HL-60/S4 treated with phorbol 12-myristate 13-acetate at 8.2 ng/mL for 4 days and 3 days (cell line): Measurements from ENCODE around the gene RASA3.
"Not testable (repeated sequence)": the region's sequence is repeated elsewhere in the genome, so short reads cannot be mapped to it uniquely, and the experiment has no call there.

ENCODE experiments used
- in situ Hi-C: fragments of 300-500 bp; cut with MboI; formaldehyde crosslinking; loops from 2 replicates; pipeline ENCODE4 v1.15.0; 2022; ENCODE audit warnings: low sequenced_read_pairs

Gene RASA3

GRCh38 chr13:114132419-114133121 lies at the start of gene RASA3:
RASA3 (minus strand) TSS chr13:114132623; CDS start chr13:114132489, 134 bp downstream.
- in situ Hi-C loops = no loop called here

DNA sequence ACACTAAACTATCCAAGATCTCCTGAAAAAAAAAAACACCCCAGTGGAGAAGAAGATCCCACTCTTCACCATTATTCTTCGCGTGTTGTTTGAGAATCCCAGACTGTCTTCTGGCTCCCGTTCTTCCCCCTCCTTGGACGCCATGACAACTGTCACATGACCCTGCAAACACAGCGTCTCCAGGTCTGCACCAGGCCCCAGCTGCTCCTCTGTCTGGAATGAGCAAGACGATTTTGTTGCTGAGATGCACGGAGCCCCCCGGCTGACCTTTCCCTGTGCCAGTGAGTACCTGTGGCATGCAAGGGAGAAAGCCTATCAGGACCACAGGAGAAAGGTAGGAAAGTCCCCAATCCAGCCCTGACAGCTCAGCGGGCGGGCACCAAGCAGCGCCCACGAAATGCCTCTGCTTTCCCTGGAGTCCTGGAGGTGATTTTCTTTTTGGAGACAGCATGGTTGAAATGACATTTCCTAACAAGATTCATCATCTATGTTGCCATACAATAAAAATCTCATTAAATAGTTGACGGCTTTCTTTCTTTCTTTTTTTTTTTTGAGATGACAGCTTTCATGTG lies 46.8 kb upstream of the RASA3 start, which contains the start of gene CFAP97D2:
CFAP97D2 (plus strand) TSS at position 171 of the 572 bp plus-strand sequence; CDS start at position 245, 74 bp downstream.
- in situ Hi-C loops = no loop called here

DNA sequence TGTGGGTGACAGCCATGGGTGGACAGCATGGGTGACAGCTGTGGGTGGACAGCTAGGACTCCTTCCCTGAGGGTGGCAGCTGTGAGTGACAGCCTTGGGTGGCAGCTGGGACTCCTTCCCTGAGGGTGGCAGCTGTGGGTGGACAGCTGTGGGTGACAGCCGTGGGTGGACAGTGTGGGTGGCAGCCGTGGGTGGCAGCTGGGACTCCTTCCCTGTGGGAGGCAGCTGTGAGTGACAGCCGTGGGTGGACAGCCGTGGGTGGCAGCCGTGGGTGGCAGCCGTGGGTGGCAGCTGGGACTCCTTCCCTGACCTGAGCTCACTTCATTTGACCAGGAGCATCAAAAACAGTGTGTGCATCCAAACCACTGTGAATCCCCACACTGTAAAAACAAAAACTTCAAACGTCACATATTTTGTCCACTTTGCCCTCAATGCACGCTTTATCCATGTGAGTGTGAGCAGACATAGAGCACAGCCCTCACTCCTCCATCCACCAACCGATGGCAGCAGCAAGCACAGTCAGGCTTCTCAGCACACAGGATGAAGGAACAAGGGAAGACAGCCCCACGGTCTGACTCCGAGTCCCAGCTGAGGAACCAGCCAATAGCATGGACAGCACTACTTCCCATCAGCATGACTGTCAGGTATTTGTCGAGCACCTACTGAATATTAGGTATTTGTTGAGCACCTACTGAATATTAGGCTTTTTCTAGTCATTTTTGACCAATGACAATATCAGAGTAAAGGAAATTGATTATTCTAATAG lies 45.0 kb upstream of the RASA3 start:
- in situ Hi-C loops = no loop called here

DNA sequence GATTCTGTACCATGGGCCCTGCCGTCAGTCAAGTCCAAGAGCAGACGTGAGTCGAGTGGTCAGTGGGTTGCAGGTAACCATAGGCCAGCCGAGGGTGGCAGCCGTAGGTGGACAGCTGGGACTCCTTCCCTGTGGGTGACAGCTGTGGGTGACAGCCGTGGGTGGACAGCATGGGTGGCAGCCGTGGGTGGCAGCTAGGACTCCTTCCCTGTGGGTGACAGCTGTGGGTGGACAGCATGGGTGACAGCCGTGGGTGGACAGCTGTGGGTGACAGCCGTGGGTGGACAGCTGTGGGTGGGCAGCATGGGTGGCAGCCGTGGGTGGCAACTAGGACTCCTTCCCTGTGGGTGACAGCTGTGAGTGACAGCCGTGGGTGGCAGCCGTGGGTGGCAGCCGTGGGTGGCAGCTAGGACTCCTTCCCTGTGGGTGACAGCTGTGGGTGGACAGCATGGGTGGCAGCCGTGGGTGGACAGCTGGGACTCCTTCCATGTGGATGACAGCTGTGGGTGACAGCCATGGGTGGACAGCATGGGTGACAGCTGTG lies 44.0 kb upstream of the RASA3 start:
- in situ Hi-C loops = not testable (repeated sequence)

- in situ Hi-C loops = no loop called here
Observed at GRCh38 chr13:114174529-114174961, 42.1 kb upstream of the RASA3 start.

DNA sequence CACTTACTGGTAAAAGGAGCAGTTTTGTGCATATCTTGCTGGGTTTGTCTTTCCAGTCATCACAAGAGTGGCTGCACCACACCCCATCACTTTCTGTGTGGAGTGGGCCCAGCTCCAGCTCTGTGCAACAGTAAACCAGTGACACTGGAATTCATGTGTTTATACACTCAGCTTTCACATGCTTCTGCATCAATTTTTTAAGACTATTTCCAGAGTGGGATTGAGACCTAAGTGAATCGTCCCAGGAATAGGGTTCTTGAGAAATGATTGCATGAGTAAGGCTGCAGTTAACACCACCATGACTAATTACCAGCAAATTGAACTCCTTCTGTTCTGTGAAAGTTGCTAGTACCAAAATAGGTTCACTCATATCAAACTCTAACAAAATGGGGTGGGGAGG lies 41.3 kb upstream of the RASA3 start:
- in situ Hi-C loops = no loop called here

DNA sequence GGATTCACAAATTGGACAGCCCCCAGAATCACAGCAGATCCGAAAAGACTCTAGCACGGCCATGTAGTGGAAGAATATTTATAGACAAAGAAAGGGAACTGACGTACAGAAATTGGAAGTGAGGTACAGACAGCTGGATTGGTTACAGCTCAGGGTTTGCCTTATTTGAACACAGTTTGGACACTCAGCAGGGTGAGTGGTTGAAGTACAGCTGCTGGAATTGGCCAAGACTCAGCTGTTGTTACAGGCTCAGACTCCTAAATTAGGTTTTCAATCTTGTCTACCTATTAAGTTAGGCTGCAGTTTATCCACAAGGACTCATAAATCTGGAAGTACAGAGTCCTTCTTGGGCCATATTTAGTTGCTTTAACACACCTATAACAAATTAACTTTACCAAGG lies 40.8 kb upstream of the RASA3 start:
- in situ Hi-C loops = no loop called here

DNA sequence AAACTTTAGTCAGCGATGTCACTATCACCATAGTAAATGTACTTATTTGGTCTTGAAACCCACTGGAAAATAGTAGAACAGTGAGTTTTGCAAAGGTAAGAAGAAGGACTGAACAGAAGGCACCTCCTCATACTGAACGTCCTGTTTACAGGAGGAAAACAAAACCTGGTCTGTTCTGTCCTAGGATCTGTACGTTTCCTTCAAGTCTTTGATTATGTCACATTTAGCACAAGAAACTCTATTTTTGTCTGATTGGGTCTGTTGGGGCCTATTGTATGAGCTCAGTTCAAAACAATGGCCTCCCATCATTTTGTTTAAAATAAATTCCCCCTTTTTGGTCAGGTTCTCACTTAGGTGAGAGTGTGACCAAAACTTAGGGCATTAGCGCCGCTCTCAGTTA lies 35.5 kb upstream of the RASA3 start:
- in situ Hi-C loops = no loop called here

DNA sequence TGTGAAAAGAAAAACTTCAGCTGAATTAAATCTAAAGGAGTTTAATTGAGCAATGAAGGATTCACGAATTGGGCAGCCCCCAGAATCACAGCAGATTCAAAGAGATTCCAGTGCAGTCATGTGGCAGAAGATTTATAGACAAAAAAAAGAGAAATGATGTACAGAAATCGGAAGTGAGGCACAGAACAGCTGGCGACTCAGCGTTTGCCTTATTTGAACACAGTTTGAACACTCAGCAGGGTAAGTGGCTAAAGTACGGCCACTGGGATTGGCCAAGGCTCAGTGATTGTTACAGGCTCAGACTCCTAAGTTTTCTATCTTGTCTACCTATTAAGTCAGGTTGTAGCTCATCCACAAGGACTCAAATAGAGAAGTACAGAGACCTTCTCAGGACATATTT lies 35.0 kb upstream of the RASA3 start:
- in situ Hi-C loops = no loop called here

DNA sequence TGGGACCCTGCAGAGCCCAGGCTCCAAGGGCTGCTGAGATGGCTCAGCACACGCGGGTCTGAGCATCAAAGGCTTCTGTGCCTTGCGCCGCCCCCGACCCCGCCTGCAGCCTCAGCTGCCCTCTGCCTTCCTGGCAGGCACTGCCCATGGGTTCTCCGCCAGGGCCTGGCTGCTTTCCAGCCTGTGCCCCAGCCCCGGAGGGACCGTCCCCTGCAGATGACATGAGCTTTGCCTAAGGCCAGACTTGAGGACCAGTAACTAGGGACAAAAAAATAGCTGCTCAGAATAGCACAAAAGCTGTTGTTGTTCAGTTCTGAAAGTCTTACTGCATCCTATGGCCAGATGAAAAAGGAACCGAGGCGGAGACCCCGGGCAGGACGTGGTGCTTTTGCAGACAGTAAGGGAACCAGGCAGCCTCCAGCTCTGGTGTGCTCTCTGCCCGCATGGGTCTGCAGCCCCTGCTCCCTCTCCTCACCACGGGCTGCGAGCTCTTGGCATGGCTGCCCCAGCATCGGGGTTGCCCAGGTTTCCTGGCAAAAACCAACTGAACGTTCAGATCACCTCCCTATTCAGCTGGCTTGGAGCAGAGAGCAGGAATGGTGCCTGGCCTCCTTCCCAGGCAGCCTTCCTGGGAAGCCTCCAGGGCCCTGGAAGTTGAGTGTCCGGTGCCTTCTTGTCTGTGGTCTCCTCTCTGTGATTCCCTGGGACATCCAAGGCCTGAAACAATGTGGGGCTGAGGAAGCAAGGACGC lies 34.1 kb upstream of the RASA3 start:
- in situ Hi-C loops = no loop called here

DNA sequence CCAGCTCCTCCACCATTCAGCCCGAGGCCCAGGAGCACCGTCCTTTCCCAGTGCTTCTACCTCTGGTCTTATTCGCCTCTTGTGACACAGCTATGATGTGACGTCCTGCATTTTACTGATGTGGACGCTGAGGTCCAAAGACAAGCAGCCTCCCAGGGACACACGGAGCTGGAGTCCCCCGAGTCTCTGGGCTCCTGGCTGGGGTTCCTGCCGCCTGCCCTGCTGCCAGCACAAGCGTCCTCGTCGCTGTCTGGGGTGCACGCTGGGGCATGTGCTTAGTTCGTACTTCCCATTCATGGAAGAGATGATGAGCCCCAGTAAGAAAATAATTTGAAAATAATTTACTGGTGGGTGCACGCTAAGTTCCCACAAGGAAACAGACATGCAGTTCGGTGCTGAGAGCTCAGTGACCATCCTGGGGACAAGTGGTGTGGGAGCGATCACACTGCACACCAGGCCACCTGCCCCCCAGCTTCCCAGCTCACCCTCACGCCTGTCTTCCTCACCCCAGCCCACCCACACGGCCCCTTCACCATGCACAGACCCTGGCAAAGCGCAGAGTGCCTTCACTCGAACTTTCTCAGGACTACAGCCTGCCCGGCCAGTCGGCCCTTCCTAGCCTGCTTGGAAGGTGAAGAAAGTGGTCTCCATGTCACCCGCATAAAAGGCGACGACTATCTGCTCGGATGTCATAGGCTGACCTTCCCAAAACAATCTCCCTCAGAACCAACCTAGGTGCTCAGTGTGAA lies 32.4 kb upstream of the RASA3 start:
- in situ Hi-C loops = no loop called here

DNA sequence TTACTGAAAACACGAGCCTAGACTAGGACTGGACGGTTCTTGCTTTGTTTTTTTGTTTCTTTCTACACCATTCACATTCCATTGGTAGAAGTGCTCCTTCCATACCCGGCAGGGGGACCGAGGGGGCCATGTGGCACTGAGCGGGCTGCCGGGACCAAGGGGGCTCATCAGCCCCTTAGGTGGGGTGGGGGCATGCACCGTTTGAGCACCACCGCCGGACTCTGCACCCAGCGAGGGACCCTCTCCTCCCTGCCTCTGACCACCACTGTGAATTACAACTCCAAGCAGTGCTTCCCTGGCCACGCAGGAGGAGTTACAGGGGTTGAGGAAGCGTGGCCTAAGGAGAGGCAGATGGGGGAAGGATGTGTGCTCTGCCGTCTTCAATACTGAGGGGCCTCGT lies 31.6 kb upstream of the RASA3 start:
- in situ Hi-C loops = no loop called here

DNA sequence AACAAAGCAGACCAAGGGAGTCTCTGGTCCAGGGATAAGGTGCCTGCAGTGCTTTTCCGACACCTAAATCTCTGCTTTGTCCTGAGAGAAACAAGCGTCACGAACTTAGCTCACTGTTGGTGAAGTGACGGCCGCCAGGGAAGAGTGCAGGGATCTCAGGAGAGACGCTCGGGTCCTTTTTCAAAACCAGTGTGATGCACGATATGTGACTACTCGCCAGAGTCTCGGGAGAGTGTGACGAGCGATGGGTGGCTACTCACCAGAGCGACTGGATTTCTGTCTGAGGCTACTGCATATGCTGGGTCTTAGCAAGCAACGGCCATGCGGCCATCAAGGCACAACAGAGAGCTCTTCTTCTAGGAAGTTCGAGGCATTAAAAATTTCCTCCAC lies 30.1 kb upstream of the RASA3 start:
- in situ Hi-C loops = no loop called here

DNA sequence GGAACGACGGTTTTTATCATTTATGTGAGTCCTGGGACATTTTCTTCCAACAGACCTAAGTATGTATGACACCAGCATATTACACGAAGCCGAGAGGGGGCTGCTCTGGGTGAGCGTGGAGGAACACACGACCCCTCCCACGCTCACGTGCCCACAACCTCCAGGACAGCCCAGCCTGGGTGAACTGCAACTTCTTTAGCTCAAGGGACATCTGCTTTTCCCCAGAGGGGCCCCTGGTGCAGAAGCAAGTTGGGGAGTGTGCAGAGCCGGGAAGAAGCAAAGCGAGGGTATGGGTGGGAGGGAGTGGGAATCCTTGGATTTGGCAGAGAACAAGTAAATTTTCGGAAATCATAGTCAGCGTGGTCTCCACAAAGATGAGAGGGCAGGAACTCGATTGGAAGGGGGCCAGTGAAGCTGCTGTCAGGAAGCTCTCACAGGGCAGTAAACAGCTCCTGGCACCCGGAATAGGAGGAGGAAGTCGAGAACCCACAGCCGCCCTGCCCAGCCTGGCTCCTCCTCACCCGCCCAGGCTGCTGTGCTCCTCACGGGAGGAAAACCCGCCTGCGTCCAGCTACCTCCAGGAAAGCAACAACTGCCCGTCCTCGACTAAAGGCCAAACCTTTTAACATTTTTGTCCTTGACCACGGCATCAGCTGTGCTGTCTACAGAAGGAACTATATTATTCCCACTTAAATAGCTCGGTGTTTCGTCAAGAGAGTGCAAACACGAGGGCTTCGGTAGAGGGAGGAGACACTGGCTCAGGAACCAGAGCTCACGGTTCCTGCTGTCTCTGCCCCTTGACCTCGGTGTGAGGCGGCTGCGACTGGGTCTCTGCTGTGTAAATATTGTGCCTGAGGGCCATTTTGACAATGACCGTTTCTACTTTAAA lies 29.5 kb upstream of the RASA3 start:
- in situ Hi-C loops = no loop called here

GRCh38 chr13:114161028-114161556 lies 28.7 kb upstream of the RASA3 start:
- in situ Hi-C loops = no loop called here

DNA sequence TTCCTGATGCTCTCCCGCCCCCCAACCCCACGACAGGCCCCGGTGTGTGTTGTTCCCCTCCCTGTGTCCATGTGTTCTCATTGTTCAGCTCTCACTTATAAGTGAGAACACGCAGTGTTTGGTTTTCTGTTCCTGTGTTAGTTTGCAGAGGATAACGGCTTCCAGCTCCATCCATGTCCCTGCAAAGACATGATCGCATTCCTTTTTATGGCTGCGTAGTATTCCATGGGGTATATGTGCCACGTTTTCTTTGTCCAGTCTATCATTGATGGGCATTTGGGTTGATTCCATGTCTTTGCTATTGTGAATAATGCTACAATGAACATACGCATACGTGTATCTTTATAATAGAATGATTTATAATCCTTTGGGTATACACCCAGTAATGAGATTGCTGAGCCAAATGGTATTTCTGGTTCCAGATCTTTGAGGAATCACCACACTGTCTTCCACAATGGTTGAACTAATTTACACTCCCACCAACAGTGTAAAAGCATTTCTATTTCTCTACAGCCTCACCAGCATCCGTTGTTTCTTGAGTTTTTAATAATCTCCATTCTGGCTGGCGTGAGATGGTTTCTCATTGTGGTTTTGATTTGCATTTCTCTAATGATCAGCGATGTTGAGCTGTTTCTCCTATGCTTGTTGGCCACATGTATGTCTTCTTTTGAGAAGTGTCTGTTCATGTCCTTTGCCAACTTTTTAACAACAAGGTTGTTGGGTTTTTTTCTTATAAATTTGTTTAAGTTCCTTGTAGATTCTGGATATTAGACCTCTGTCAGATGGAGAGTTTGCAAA lies 26.6 kb upstream of the RASA3 start:
- in situ Hi-C loops = not testable (repeated sequence)

DNA sequence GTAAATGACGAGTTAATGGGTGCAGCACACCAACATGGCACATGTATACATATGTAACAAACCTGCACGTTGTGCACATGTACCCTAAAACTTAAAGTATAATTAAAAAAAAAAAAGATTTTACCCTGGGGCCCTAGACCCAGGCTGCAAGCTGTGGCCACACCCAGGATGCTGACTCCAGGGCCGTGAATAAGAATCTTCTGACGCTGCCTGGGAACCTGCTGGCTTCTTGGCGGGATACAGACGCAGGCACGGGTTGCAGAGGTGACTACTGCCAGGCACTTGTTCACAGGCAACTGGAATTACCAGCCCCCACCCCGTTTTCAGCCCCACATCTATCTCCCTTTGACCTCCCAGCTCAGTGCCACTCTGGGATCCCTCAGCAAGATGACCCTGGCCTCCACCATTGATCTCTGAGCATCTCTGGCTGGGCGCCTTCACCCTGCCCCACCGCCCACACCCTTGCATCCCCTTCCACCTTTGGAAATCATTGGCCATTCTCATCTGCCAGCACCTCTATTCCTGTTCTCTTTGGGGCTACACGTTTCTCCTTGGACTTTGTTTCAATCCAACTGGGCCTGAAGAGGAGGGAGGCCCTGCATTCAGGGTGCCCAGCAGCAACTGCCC lies 25.6 kb upstream of the RASA3 start:
- in situ Hi-C loops = no loop called here
